GM12874 (cell line): ENCODE results near the gene ZNF385A.

Experiments used
- TF ChIP-seq, protein P1 (sequence below): IDR thresholded peaks from 2 replicates; pipeline ENCODE4 v1.5.1; 2011; ENCODE audit warnings: low read depth, mild to moderate bottlenecking, control low read depth, low read length, moderate library complexity; ENCODE audit not compliant: insufficient read depth

Gene ZNF385A

DNA sequence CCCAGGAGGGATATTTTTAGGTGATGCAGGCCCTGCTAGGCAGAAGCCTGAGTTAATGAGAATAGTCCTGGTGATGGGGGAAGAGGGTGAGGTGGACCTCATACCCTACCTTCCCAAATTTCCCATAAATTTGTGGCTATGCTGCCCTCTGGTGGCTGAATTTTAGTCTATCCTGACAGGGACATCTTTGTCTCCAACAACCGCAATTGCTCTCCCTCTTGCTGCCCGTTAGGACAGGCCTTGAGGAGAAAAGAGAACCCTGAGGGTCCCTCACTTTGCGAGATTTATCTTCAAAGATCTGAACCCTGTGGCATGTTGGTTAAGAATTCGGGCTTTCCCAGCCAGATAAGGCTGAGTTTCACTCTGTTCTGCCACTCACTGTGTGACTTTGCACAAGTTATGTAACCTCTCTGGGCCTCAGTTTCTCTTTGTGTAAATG lies 9.8 kb upstream of the ZNF385A start:
- TF ChIP-seq, protein P1, sequence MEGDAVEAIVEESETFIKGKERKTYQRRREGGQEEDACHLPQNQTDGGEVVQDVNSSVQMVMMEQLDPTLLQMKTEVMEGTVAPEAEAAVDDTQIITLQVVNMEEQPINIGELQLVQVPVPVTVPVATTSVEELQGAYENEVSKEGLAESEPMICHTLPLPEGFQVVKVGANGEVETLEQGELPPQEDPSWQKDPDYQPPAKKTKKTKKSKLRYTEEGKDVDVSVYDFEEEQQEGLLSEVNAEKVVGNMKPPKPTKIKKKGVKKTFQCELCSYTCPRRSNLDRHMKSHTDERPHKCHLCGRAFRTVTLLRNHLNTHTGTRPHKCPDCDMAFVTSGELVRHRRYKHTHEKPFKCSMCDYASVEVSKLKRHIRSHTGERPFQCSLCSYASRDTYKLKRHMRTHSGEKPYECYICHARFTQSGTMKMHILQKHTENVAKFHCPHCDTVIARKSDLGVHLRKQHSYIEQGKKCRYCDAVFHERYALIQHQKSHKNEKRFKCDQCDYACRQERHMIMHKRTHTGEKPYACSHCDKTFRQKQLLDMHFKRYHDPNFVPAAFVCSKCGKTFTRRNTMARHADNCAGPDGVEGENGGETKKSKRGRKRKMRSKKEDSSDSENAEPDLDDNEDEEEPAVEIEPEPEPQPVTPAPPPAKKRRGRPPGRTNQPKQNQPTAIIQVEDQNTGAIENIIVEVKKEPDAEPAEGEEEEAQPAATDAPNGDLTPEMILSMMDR, result peak; percentile 55

DNA sequence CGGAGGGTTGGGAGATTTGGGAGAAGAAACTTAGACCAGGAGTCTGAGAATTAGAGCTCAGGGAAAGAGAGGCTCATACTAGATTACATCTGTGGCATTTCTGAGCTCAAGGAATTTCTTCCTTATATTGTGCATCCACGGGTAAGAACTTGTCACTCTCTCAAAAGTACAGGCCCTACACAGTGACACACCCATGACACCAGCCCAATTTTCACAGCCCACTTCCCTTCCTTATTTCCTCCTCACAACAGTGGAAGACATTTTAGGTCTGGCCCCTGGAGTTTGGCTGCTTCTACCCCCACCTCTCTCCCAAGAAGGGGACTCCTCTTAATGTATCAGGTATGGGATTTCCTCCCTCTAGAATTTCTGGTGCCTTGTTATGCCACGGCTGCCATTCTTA lies 9.2 kb upstream of the ZNF385A start:
- TF ChIP-seq, protein P1, result no peak

DNA sequence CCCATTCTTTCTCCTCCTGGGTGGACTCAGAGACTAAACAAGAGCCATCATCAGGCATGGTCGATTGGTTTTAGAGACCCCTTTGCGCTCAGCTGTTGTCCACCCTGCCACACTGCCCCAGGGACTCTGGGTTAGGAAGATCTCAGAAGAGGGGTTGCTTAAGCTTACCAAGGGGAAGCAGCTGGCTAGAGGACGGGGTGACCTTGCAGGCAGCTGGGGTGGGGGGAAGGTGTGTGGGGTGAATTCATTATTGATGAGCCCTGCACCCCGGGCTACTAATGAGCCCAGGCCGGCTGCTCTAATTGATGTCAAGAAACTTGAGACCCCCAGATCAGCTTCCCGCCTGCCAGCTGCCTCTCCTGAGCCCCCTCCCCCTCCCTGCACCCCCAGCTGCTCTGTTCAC lies 8.7 kb upstream of the ZNF385A start:
- TF ChIP-seq, protein P1, result no peak

DNA sequence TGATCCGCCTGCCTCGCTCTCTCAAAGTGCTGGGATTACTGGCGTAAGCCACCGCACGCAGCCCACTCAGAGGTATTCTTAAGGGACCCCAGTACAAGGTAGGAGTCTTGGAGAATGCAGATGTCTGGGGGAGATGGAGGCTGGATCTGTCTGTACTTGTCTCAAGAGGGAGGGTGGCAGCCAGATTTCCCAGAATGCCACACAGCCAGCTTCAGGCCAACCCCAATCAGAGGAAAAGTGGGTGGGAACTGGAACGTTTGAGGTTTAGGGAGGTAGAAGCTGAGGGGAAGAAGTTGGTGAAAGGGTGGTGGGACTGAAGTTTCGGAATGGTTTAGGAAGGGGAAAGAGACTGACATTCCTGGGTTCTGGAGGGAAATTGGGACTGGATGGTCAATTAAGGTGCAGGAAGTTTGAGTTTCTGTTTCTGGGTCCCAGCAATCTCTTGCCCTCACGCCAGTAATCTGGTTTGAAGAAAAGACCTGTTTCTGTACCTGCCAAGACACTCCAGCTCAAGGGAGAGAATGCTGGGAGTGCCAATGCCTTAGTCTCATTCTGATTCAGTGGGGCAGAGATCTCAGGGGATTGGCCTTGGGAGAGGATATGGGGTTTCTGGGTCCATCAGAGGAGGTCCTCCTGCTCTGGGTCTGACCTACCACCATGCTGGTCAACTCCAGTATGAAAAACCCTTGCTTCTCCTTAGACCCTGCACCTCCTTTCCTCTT lies 8.1 kb upstream of the ZNF385A start:
- TF ChIP-seq, protein P1, result no peak

DNA sequence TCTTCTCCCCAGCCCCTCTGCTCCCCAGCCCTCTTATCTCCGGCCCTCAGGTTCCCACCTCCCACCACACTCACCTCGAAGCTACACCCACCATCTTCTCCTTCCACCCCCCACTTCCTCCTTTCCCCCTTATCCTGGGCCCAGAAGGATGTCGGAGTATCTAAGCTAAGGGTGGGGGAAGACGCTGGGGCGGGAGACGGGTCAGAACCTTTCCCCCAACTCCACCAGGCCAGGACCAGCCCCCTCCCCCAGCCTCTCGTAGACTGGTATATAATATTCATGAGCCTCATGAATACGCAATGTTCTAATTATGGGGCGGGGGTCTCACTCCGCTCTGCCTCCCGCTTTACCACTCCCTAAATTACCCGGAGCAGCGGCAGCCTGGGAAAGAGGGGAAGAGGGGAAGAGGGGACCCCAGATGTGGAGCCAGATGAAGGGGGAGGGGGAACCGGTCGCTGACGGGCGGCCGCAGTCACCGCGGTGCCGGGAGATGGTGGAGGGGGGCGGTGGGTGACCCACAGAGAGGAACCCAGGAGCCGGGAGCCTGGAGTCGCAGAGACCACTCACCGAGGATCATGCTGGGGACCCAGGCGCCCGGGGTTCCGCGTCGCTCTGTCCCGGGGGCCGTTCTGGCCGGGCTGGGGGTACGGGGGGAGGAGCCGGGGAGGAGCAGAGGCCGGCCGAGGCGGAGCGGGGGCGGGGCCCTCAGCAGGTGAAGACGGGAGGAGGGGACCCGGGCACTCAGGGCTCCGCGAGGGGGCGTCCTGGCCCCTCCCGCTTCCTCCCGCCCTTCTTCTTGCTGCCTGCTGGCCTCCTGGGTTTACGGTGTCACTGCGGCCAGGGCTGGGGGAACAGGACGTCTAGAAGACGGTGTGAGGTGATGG lies 6.4 kb upstream of the ZNF385A start:
- TF ChIP-seq, protein P1, result peak; percentile 55

DNA sequence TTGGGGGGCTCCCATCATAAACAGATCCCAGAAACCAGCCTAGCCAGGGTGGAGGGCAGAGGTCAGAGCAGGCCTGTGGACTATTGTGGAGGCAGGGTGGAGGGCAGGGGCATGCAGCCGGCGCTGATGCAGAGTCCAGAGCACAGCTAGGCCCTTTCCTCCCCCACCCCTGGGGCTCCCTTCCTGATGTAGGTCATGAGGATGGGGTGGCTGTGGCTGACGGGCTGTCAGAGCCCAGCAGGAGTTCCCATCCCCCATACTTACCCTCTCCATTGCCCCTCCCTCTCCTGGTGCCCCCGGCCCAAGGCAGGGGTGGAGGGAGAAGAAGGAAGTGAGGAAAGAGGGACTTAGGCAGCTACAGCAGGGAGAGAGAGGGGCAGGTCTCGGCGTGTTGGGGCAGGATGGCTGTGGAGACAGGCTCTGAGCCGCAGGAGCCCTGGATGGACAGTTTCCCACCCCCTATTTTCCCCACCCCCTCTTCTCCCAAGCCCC lies 5.7 kb upstream of the ZNF385A start:
- TF ChIP-seq, protein P1, result no peak

DNA sequence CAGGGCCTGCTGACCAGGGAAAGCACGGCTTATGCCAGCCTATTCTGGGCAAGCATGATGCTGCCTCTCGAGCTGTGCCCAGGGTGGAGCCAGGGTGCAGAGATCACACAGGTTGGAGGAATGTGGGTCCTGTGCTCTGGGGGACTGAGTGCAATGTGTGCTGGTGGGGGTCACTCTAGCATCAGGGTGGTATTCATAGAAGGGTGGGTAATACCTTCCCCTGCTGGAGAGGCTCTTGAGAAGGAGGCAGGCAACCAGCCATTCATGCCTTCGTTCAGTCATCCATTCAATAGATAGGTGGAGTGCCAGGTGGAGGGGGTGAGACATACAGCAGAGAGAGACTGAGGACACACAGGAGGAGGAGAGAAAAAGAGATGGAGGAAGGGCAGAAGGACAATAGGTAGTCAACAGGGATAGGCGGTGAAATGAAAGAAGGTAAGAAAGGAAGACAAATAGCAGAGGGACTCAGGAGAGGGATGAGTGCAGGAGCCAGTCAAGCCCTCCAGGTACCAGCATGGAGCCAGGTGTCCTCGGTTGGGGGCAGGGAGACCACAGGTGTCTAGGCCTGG lies 5.2 kb upstream of the ZNF385A start:
- TF ChIP-seq, protein P1, result no peak
